ENCODE data around the gene UNKL. TPM values are rescaled to one million over a fixed set of nuclear protein-coding genes. Genes with fewer than 3 reads are reported as not detected.

UNKL gene, protein sequence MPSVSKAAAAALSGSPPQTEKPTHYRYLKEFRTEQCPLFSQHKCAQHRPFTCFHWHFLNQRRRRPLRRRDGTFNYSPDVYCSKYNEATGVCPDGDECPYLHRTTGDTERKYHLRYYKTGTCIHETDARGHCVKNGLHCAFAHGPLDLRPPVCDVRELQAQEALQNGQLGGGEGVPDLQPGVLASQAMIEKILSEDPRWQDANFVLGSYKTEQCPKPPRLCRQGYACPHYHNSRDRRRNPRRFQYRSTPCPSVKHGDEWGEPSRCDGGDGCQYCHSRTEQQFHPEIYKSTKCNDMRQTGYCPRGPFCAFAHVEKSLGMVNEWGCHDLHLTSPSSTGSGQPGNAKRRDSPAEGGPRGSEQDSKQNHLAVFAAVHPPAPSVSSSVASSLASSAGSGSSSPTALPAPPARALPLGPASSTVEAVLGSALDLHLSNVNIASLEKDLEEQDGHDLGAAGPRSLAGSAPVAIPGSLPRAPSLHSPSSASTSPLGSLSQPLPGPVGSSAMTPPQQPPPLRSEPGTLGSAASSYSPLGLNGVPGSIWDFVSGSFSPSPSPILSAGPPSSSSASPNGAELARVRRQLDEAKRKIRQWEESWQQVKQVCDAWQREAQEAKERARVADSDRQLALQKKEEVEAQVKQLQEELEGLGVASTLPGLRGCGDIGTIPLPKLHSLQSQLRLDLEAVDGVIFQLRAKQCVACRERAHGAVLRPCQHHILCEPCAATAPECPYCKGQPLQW
- total RNA-seq, result 5.4 and 13.8 TPM in 2 replicates

DNA sequence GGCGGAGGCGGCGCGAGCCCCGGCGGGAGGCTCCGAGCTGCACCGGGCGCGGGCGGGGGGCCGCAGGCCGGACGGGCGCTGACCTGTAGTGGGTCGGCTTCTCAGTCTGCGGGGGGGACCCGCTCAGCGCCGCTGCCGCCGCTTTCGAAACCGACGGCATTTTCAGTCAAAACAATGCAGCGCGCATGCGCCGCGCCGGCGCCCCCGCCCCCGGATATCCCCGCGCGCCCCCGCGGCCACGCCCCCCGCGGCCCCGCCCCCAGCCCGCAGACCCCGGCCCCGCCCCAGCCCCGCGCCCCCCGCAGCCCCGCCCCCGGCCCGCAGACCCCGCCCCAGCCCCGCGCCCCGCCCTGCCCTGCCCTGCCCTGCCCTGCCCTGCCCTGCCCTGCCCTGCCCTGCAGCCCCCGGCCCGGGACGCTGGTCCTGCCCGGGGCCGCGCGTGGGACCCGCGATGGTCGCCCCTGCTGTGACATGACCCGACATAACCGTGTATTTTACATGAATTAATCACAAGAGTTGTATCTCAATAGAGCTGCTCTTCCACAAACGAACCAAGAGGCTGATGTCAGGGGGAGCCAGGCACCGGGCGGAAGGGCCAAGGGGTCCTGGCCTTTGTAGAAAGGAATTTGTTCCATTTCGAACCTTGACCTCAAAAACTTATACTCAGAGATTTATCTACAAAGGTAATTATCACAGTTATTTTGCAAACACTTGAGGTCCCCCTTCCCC, at the start of gene UNKL:
Gene UNKL, minus strand, starts transcription at position 173 of the 729 bp plus-strand sequence. Its CDS starts 13 bp downstream, at position 160.
- DNase-seq (ENCODE audit: low read depth), result no peak

DNA sequence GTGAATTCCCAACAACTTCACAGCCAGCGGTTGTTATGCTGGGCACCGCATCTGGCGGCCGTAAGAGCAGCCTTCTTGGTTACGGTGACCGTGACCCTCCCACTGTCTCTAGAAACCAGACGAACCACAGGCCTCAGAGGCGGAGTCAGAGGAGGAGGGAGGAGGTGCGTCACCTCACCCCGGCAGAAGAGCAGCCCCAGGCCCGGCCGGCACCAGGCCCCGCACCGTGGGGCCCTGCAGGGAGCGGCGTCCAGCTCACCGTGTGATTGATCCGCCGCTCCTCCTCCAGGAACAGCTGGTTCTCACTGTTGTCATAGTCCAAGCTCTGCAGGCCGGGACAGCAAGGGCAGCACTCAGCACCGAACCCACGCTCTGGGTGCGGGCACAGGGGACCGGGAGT, 46.6 kb upstream of the UNKL start:
- no peak for DNase-seq (ENCODE audit: low read depth)

DNA sequence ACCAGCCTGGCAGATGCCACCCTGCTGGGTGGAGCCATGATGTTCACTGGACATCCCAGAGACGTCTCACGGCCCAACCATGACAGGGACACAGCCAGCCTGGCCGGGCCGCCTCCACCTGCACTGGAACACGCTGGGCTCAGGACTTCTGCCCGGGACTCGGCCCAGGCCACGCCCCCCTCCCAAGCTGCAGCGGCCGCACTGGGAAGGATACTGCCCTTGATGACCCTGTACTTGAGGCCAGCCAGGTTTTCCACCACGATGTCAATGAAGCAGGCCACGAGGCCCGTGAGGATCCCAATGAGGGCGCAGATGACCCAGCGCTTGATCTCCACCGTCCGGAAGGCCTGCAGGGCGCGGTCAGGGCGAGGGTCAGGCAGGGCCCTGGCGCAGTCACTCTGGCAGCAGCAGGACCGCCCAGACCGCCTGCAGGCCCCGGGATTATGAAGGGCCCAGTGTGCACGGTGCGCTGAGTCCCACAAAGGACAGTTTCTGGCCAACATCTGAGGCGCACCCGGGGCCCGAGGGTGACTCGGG, 46.2 kb upstream of the UNKL start:
- DNase-seq (ENCODE audit: low read depth), result no peak

DNA sequence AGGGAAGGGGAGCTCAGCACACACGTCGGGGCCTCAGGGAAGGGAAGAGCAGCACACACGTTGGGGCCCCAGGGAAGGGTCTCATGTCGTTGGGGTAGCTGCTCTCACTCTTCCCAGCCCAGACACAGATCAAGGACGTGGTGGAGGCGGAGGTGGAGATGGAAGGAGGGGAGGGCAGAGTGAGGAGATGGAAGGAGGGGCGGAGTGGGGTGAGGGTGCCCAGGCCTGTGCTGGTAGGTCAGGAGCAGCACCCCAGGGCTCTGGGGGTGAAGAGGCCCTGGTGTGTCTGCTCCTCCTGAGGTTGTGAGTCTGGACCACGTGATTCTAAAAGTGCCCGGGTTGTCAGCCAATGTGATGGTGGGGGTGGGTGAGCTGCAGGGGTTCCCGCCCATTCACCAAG, 45.5 kb upstream of the UNKL start:
- no peak for DNase-seq (ENCODE audit: low read depth)

DNA sequence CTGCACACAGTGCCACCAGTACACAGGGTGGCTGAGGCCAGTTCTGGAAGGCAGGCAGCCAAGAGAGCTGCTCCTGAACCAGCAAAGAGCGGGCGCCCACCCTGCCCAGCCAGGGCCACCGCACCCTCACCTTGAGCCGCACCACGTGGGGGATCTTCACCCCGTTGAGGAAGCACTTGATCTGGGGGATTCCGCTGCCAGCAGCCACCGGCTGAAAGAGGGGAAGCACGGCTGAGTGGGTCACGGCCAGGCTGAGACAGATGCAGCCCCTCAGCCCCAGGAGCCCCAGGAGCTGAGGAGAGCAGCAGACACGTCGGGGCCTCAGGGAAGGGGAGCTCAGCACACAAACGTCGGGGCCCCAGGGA, 44.5 kb upstream of the UNKL start:
- no peak for DNase-seq (ENCODE audit: low read depth)

DNA sequence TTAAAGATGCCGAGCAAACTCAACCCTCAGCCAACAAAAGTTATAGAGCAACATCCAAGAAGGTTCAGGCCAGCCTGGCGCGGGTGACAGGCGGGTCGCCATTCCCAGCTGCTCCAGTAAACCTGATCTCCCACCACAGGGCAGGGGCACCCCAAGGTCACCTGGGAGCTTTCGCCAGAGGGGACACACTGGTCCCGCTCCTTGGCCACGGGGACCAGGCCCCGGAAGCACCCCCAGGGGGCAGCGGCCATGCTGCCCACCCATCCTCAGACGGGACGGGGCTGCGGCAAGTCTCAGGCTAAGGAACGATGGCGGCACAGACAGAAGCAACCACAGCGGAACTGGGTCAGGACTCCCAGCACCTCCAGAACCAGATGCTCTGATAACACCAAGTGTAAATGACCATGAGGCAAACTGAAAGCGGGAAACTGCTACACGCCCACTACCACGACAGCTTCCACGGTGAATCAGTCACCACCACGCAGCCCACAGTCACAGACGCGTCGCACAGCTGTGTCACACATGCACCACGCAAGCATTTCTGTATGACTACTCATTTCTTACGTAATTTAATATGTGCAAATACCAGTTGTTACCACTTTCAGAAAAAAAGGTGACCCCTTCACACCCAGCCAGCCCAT, 44.0 kb upstream of the UNKL start:
- no peak for DNase-seq (ENCODE audit: low read depth)

DNA sequence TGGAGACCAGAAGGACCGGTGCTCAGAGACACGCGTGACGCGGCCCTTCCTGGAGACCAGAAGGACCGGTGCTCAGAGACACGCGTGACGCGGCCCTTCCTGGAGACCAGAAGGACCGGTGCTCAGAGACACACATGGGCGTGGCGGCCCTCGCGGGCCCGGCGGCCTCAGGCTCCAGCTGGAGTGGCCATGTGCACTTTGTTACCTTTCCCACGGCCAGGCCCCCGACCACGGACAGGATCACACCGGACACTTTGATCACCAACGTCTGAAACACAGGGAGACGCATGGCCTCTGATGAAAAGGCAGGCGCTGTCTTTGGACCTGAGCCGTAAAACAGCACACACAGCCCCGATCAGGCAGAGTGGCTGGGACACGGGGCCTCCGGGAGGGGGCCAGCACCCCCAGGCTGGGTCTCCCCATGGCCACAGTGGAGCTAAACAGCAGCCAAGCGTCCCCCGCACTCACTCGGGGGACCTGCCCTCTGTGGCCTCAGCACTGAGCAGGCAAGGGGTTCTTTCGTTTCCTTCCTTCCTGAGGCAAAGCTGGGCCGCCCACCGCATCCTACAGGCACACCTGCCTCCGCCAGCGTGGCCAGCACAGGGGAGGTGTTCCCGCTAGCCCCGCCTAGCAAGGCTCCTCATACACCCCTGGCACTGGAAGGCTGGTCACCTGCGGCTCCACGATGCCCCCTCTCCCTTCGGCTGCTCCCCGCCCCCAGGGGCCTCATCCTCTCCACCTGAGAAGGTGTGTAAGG, 43.2 kb upstream of the UNKL start:
- DNase-seq (ENCODE audit: low read depth), result no peak

DNA sequence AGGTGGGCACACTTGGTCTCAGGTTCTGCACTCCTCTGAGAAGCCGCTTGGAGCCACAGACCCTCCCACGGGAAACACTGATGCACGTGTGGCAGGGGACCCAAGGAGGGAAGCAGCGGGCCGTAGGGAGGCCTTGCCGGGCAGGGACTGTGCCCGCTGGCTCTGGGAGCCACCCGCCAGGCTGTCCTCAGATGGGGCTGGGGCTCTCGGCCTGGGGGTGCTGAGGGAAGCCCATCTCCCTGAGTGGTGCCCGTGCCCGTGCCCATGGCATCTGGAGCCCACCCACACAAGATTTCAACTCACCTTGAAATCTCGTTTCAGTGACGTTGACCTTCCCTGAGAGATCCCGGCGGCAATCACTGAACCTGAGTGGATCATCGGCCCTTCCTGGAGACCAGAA, 42.4 kb upstream of the UNKL start:
- DNase-seq (ENCODE audit: low read depth), result no peak

DNA sequence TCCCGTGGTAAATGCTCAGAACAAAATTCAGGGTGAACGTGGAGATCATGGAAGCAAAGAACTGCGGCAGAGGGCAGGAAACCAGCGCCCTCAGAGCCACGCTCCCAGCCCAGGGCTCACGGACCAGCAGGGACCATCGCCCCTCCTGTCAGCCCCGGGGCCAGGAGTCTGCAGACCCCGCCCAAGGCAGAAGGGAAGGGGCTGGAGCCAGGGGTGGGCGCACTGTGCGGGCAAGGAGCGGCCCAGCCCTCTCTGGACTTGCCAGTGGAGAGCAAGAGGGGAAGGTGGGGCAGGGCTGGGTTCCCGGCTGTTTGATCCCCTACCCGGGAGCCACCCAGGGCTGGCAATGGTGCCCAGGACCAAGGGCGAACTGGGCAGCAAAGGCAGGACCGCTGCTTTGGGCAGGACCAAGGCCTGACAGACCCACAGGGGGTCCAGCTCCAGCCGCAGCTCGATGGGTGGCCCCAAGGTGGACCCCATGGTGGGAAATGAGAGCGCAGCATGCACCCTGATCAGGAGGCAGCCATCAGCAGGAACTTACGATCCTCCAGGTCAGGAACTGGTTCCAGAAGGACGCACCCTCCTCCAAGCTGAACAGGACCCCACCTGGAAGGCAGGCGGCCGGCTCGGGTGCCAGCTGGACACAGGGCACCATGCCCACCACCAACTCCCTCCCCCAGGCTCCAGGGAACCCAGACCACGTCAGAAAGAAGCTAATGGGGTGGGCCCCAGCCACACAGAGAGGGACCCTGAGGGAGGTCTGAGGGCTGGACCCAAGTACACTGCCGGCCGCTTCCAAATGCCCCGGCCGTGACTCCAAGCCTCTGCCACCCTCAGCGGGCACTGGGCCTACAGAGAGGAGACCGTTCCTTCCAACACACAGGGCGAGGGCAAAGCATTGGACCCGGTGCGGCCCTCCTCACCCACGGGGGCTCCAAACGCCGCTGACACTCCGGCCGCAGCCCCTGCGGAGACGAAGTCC, 41.0 kb upstream of the UNKL start:
- DNase-seq (ENCODE audit: low read depth), result no peak

DNA sequence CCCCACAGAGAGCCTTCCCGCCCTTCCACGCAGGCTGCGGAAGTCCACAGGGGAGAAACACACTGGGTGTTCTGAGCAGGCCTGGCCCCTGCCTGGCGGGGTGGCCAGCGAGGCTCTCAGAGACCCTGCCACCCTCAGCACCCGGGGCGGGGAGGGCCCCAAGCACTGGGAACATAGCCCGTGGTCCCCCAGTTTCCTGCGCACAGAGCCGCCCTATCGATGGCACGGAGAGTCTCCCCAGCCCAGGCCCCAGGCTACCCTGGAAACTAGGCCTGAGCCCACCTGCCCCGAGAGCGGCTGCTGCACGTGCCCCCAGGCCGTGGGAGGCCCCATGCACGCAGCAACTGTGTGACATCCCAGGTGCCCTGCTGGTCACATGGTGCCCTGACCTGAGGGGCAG, 40.1 kb upstream of the UNKL start:
- DNase-seq (ENCODE audit: low read depth), result no peak

DNA sequence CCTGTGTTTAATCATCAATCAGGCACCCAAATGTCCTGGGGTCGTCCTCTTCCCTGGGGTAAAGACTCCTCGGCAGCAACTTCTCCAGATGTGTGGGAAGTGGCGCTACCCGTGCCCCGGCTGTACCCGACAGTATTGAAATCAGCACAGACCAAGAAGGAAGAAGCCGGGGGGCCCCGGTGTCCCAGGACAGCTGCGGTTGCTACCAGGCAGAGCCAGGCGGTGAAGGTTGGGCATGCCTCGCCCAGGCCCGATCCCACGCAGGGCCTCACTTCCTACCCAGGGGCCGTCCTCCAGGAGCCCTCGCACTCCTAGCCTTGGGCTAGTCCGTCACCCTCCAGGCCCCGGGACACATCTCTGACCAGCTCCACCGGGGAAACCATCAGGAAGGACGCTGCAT, 38.8 kb upstream of the UNKL start:
- no peak for DNase-seq (ENCODE audit: low read depth)

DNA sequence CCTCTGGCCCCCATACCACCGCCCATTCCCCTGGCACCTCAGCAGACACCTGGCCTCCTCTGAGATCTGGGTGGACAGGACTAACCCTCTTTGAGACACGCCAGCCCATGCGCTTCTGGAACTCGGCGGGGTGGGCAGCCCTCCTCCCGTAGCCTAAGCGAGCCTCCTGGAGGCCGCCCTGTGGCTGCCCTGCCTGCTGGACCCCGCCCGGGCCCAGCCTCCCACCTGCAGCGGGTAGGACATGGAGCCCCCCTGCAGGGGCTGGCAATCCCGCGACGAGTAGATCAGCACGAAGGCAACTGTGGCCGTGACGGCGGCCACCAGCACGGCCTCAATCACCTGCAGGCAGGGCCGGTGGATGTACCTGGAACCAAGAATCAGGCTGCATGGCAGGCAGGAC, 38.0 kb upstream of the UNKL start:
- DNase-seq (ENCODE audit: low read depth), result no peak

DNA sequence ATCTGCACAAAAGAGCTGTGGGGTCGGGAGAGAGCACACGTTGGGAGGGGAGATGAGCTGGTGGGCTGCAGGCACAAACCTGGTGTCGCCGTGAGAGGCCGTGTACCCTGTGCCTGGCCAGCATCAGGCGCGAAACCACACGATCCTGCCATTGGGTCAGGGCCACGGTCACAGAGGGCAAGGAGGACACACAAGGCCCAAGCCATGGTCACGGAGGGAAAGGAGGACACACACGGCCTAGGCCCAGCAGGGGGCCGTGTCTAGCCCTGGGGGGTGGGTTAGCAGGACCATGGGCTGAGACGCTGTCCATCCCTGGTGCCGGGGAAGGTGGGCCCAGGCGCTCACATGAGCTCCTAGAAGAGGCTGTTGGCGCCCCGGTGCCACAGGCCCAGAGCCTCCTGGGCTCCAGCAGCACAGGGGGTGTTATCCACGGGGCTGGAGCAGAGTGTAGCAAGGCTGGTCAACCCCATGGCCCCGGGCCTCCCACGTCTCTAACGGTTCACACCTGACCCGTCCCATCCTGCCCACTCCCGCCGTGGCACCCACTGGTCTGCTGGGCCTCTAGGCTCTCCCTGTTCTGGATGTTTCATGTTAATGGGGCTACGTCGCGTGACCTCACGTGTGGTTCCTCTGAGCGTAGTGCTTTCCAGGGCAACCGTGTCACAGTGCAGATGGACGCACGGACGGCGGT, 37.3 kb upstream of the UNKL start:
- DNase-seq (ENCODE audit: low read depth), result no peak

DNA sequence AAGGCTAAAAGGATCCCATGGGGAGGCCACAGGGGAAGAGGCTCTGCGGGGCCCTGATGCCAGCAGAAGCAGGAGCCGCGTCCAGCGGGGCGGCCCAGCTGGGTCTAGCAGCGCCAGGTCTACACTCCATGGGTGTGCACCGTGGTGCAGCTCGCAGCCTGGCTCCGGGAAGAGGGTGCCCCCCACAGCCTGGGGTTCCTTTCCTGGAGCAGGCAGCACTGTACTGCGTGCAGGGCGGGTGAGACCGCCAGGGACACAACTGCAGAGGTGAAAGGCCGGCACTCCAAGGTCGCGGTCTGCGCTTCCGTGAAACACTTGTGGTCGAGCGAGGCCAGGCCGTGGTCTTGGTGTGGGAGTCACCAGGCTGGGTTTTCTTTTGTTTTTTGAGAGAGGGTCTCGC, 36.3 kb upstream of the UNKL start:
- no peak for DNase-seq (ENCODE audit: low read depth)

DNA sequence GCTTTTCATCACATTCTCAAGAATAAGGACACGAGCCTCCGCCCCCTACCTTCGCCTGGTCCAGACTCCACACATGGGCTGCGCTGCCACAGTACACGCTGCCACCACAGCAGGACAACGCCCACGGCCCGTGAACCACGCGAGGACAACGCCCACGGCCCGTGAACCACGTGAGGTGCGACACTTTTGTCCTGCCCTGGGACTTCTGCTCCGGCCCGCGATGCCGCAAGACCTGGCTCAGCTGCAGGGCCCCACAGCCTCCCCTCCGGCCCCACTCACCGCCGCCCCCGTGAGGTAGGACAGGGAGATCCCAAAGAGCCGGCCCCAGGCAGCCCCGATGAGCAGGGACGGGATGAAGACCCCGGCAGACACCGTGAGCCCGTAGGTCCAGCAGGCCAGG, 35.7 kb upstream of the UNKL start:
- DNase-seq (ENCODE audit: low read depth), result no peak

DNA sequence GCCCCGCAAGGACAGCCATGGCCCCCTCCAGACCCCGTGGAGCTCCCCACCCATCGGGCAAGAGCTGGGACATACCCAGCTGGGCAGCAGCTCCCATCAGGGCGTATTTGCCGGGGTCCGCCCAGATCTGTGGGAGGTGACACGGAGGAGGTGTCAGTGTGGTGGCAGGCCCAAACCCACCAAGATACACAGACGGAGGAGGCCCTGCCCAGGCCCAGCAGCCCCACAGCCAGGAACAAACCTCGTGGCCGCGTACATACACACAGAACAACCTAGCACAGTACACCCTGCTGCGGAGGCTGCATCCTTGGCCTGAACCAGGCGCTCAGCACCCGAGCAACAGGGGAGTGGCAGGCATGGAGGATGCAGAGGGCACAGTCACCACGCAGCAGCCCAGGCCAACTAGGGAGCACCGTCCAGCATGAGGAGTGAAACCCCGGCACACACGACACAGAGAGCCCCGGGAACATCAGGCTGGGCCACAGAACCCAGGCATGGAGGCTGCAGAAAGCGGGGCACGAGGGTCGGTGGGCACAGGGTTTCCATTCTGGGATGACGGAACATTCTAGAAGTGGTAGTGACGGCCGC, 34.8 kb upstream of the UNKL start:
- no peak for DNase-seq (ENCODE audit: low read depth)

DNA sequence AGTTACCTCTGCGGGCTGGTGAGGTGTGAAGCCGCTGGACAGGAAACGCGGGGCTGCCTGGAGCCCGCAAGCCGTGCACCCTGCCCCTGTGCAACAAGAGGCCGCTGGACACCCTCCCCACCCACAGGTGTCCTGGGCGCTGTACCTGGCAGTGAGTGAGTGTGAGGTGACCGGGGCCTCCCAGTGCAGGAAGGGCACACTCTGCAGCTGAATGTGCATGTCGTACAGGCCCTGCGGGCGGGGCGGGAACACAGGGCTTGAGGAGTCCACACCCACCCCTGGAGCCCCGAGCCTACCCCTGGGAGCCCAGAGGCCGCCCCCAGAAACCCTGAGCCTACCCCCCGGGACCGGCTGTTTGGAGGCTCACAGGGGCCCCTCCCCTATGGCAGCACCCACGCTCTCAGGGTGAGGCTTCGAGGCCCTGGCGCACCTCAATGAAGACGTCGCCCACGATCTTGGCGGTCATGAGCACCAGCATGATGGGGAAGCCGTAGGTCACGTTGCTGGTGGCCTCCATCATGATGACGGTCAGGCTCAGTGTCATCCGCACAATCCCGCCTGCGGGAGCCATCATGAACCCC, 34.1 kb upstream of the UNKL start:
- no peak for DNase-seq (ENCODE audit: low read depth)

DNA sequence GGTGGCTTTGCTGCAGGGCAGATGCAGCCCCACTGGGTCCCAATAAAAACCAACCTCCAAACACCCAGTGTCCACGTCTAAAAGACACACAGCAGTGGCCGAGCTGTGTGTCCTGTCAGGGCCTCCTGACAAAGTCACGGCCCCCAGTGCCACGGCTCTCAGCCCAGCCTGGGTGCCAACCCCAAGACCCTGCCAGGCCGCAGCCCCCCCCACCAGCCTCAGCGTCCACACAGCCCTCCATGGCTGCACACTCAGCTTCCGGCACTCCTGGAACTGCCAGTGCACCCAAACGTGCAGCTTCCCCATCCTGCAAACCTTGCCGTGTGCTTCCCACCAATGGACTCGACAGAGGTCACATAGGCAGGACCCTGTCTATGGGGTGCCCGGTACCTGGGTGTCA, 33.5 kb upstream of the UNKL start:
- DNase-seq (ENCODE audit: low read depth), result no peak

All from renal cortical epithelial cell (primary cell).